ENCODE measurements around the gene CAMKMT.

CAMKMT gene

GRCh38 chr2:44671916-44672315 lies 310.2 kb downstream of the CAMKMT start:
- 100% methylated on average over 3 of the region's 5 CpGs for WGBS (ENCODE audit: insufficient coverage)

GRCh38 chr2:44672431-44672830 lies 310.7 kb downstream of the CAMKMT start:
- WGBS (ENCODE audit: insufficient coverage), result no CpG with 5 or more reads among the region's 1 CpG
- Histone ChIP-seq H3K4me1 (ENCODE audit: control extremely low read depth in 1 of 4, control insufficient read depth in 4 of 4, insufficient read depth in 4 of 4, low read length in 3 of 4) (no peaks in the 10 kb centered on the region), H3K27ac (ENCODE audit: insufficient read depth in 1 of 2, low read depth in 1 of 2, low read length in 2 of 2, poor library complexity in 1 of 2, severe bottlenecking in 2 of 2) (no peak overlapping the region), H3K27me3 (replicated peaks in 2 of 5; ENCODE audit: control insufficient read depth in 4 of 5, insufficient read depth in 5 of 5, low read length in 4 of 5) (peaks cover 0 to 3% (median 2%) of the 10 kb centered on the region in 5 experiments), H3K36me3 (ENCODE audit: control insufficient read depth in 4 of 4, insufficient read depth in 4 of 4, low read length in 3 of 4) (no peaks in the 10 kb centered on the region), H3K9me3 (ENCODE audit: control extremely low read depth in 1 of 5, control insufficient read depth in 4 of 5, insufficient read depth in 2 of 5, low read depth in 1 of 5, low read length in 4 of 5) (no peaks in the 10 kb centered on the region), H3K4me3 (ENCODE audit: control insufficient read depth in 1 of 7, extremely low read depth in 1 of 7, insufficient read depth in 4 of 7, low read depth in 2 of 7, low read length in 6 of 7) (no peak overlapping the region)
- CTCF ChIA-PET, result no interaction called here
- DNase-seq, result no peak
- POLR2A ChIA-PET, result no interaction called here

More at GRCh38 chr2:44671916-44672315, 310.2 kb downstream of the CAMKMT start:
- DNase-seq, result no peak
- Histone ChIP-seq H3K4me1 (ENCODE audit: control extremely low read depth in 1 of 4, control insufficient read depth in 4 of 4, insufficient read depth in 4 of 4, low read length in 3 of 4) (no peaks in the 10 kb centered on the region), H3K9me3 (ENCODE audit: control extremely low read depth in 1 of 5, control insufficient read depth in 4 of 5, insufficient read depth in 2 of 5, low read depth in 1 of 5, low read length in 4 of 5) (no peaks in the 10 kb centered on the region), H3K36me3 (ENCODE audit: control insufficient read depth in 4 of 4, insufficient read depth in 4 of 4, low read length in 3 of 4) (no peaks in the 10 kb centered on the region), H3K27ac (ENCODE audit: insufficient read depth in 1 of 2, low read depth in 1 of 2, low read length in 2 of 2, poor library complexity in 1 of 2, severe bottlenecking in 2 of 2) (no peak overlapping the region), H3K4me3 (ENCODE audit: control insufficient read depth in 1 of 7, extremely low read depth in 1 of 7, insufficient read depth in 4 of 7, low read depth in 2 of 7, low read length in 6 of 7) (no peak overlapping the region), H3K27me3 (replicated peaks in 2 of 5; ENCODE audit: control insufficient read depth in 4 of 5, insufficient read depth in 5 of 5, low read length in 4 of 5) (peaks cover 0 to 3% (median 2%) of the 10 kb centered on the region in 5 experiments)
- ChIA-PET CTCF (no interaction called here), POLR2A (no interaction called here)

- Histone ChIP-seq H3K27ac (ENCODE audit: insufficient read depth in 1 of 2, low read depth in 1 of 2, low read length in 2 of 2, poor library complexity in 1 of 2, severe bottlenecking in 2 of 2) (no peak overlapping the region), H3K4me1 (ENCODE audit: control extremely low read depth in 1 of 4, control insufficient read depth in 4 of 4, insufficient read depth in 4 of 4, low read length in 3 of 4) (no peaks in the 10 kb centered on the region), H3K36me3 (ENCODE audit: control insufficient read depth in 4 of 4, insufficient read depth in 4 of 4, low read length in 3 of 4) (no peaks in the 10 kb centered on the region), H3K4me3 (ENCODE audit: control insufficient read depth in 1 of 7, extremely low read depth in 1 of 7, insufficient read depth in 4 of 7, low read depth in 2 of 7, low read length in 6 of 7) (no peak overlapping the region), H3K9me3 (ENCODE audit: control extremely low read depth in 1 of 5, control insufficient read depth in 4 of 5, insufficient read depth in 2 of 5, low read depth in 1 of 5, low read length in 4 of 5) (no peaks in the 10 kb centered on the region), H3K27me3 (replicated peaks in 2 of 5; ENCODE audit: control insufficient read depth in 4 of 5, insufficient read depth in 5 of 5, low read length in 4 of 5) (peaks cover 0 to 3% (median 2%) of the 10 kb centered on the region in 5 experiments)
- no CpG with 5 or more reads among the region's 4 CpGs for WGBS (ENCODE audit: insufficient coverage)
- DNase-seq, result peak in 2 of 3 donors; percentile 4 to 12
- POLR2A ChIA-PET, result interaction anchor here (0.6 kb wide), 1 partner anchor 823 kb away, joined by 3 read pairs; no protein-coding TSS in a partner anchor
- CTCF ChIA-PET, result no interaction called here
These were observed 312.9 kb downstream of the CAMKMT start for GRCh38 chr2:44674473-44675284.

GRCh38 chr2:44676379-44676778 lies 314.6 kb downstream of the CAMKMT start:
- Histone ChIP-seq H3K4me3 (ENCODE audit: control insufficient read depth in 1 of 7, extremely low read depth in 1 of 7, insufficient read depth in 4 of 7, low read depth in 2 of 7, low read length in 6 of 7) (no peak overlapping the region), H3K27me3 (replicated peaks in 2 of 5; ENCODE audit: control insufficient read depth in 4 of 5, insufficient read depth in 5 of 5, low read length in 4 of 5) (peaks cover 0 to 3% (median 2%) of the 10 kb centered on the region in 5 experiments), H3K36me3 (ENCODE audit: control insufficient read depth in 4 of 4, insufficient read depth in 4 of 4, low read length in 3 of 4) (no peaks in the 10 kb centered on the region), H3K4me1 (ENCODE audit: control extremely low read depth in 1 of 4, control insufficient read depth in 4 of 4, insufficient read depth in 4 of 4, low read length in 3 of 4) (no peaks in the 10 kb centered on the region), H3K9me3 (ENCODE audit: control extremely low read depth in 1 of 5, control insufficient read depth in 4 of 5, insufficient read depth in 2 of 5, low read depth in 1 of 5, low read length in 4 of 5) (no peaks in the 10 kb centered on the region), H3K27ac (ENCODE audit: insufficient read depth in 1 of 2, low read depth in 1 of 2, low read length in 2 of 2, poor library complexity in 1 of 2, severe bottlenecking in 2 of 2) (no peak overlapping the region)
- 100% methylated on average over 2 of the region's 3 CpGs for WGBS (ENCODE audit: insufficient coverage)
- CTCF ChIA-PET, result no interaction called here
- POLR2A ChIA-PET, result no interaction called here
- DNase-seq, result no peak

GRCh38 chr2:44679584-44679983 lies 317.8 kb downstream of the CAMKMT start:
- Histone ChIP-seq H3K27me3 (replicated peaks in 2 of 5; ENCODE audit: control insufficient read depth in 4 of 5, insufficient read depth in 5 of 5, low read length in 4 of 5) (no peaks in the 10 kb centered on the region), H3K9me3 (ENCODE audit: control extremely low read depth in 1 of 5, control insufficient read depth in 4 of 5, insufficient read depth in 2 of 5, low read depth in 1 of 5, low read length in 4 of 5) (no peaks in the 10 kb centered on the region), H3K27ac (ENCODE audit: insufficient read depth in 1 of 2, low read depth in 1 of 2, low read length in 2 of 2, poor library complexity in 1 of 2, severe bottlenecking in 2 of 2) (no peak overlapping the region), H3K4me3 (ENCODE audit: control insufficient read depth in 1 of 7, extremely low read depth in 1 of 7, insufficient read depth in 4 of 7, low read depth in 2 of 7, low read length in 6 of 7) (no peak overlapping the region), H3K36me3 (ENCODE audit: control insufficient read depth in 4 of 4, insufficient read depth in 4 of 4, low read length in 3 of 4) (no peaks in the 10 kb centered on the region), H3K4me1 (ENCODE audit: control extremely low read depth in 1 of 4, control insufficient read depth in 4 of 4, insufficient read depth in 4 of 4, low read length in 3 of 4) (no peaks in the 10 kb centered on the region)
- 95% methylated on average over 4 of the region's 4 CpGs for WGBS (ENCODE audit: insufficient coverage)
- CTCF ChIA-PET, result no interaction called here
- DNase-seq, result no peak
- POLR2A ChIA-PET, result no interaction called here

- 90% methylated on average over 2 of the region's 4 CpGs for WGBS (ENCODE audit: insufficient coverage)
- Histone ChIP-seq H3K4me1 (ENCODE audit: control extremely low read depth in 1 of 4, control insufficient read depth in 4 of 4, insufficient read depth in 4 of 4, low read length in 3 of 4) (no peaks in the 10 kb centered on the region), H3K36me3 (ENCODE audit: control insufficient read depth in 4 of 4, insufficient read depth in 4 of 4, low read length in 3 of 4) (no peaks in the 10 kb centered on the region), H3K4me3 (ENCODE audit: control insufficient read depth in 1 of 7, extremely low read depth in 1 of 7, insufficient read depth in 4 of 7, low read depth in 2 of 7, low read length in 6 of 7) (no peak overlapping the region), H3K27me3 (replicated peaks in 2 of 5; ENCODE audit: control insufficient read depth in 4 of 5, insufficient read depth in 5 of 5, low read length in 4 of 5) (no peaks in the 10 kb centered on the region), H3K9me3 (ENCODE audit: control extremely low read depth in 1 of 5, control insufficient read depth in 4 of 5, insufficient read depth in 2 of 5, low read depth in 1 of 5, low read length in 4 of 5) (no peaks in the 10 kb centered on the region), H3K27ac (ENCODE audit: insufficient read depth in 1 of 2, low read depth in 1 of 2, low read length in 2 of 2, poor library complexity in 1 of 2, severe bottlenecking in 2 of 2) (no peak overlapping the region)
- POLR2A ChIA-PET, result no interaction called here
- CTCF ChIA-PET, result no interaction called here
- no peak for DNase-seq
These were observed 318.2 kb downstream of the CAMKMT start for GRCh38 chr2:44679990-44680389.

- H3K36me3 ChIP-seq (ENCODE audit: control insufficient read depth in 4 of 4, insufficient read depth in 4 of 4, low read length in 3 of 4), result no peaks in the 10 kb centered on the region
- no peaks in the 10 kb centered on the region for H3K4me1 ChIP-seq (ENCODE audit: control extremely low read depth in 1 of 4, control insufficient read depth in 4 of 4, insufficient read depth in 4 of 4, low read length in 3 of 4)
- no peak overlapping the region for H3K27ac ChIP-seq (ENCODE audit: insufficient read depth in 1 of 2, low read depth in 1 of 2, low read length in 2 of 2, poor library complexity in 1 of 2, severe bottlenecking in 2 of 2)
- no peaks in the 10 kb centered on the region for H3K9me3 ChIP-seq (ENCODE audit: control extremely low read depth in 1 of 5, control insufficient read depth in 4 of 5, insufficient read depth in 2 of 5, low read depth in 1 of 5, low read length in 4 of 5)
- 94% methylated on average over 5 of the region's 8 CpGs for WGBS (ENCODE audit: insufficient coverage)
- H3K4me3 ChIP-seq (ENCODE audit: control insufficient read depth in 1 of 7, extremely low read depth in 1 of 7, insufficient read depth in 4 of 7, low read depth in 2 of 7, low read length in 6 of 7), result no peak overlapping the region
- no peaks in the 10 kb centered on the region for H3K27me3 ChIP-seq (replicated peaks in 2 of 5; ENCODE audit: control insufficient read depth in 4 of 5, insufficient read depth in 5 of 5, low read length in 4 of 5)
- POLR2A ChIA-PET, result no interaction called here
- CTCF ChIA-PET, result no interaction called here
- no peak for DNase-seq
These were observed 318.8 kb downstream of the CAMKMT start for GRCh38 chr2:44680424-44680971.
